H9 (cell line): ENCODE data around the gene ALDH1A3. TPM values are rescaled to one million over a fixed set of nuclear protein-coding genes. Genes with fewer than 3 reads are reported as not detected.

Experiments
- DNase-seq: peaks from one replicate; pipeline ENCODE4 v3.0.0-alpha.2; 2017
- H2AFZ ChIP-seq: one replicate; pipeline ENCODE4 v1.6.1; 2013; ENCODE audit warnings: mild to moderate bottlenecking, low read length, control low read depth, moderate library complexity
- H2AK5ac ChIP-seq: 2 replicates; pipeline ENCODE4 v1.6.1; 2013; ENCODE audit warnings: low read length, control low read depth, mixed read lengths; ENCODE audit not compliant: insufficient read length
- H2BK120ac ChIP-seq: one replicate; pipeline ENCODE4 v1.6.1; 2013; ENCODE audit warnings: low read depth, mild to moderate bottlenecking, low read length, control low read depth, inconsistent platforms; ENCODE audit not compliant: poor library complexity, severe bottlenecking
- H2BK12ac ChIP-seq: 2 replicates; pipeline ENCODE4 v1.6.1; 2013; ENCODE audit warnings: low read length, control low read depth, mixed read lengths, low read depth; ENCODE audit not compliant: insufficient read length
- H2BK15ac ChIP-seq: 2 replicates; pipeline ENCODE4 v1.6.1; 2013; ENCODE audit warnings: low read depth, low read length, control low read depth
- H2BK20ac ChIP-seq: one replicate; pipeline ENCODE4 v1.6.1; 2013; ENCODE audit warnings: low read depth, mild to moderate bottlenecking, low read length, control low read depth, inconsistent platforms; ENCODE audit not compliant: poor library complexity, severe bottlenecking
- H2BK5ac ChIP-seq: 2 replicates; pipeline ENCODE4 v1.6.1; 2013; ENCODE audit warnings: low read length, control low read depth, mixed read lengths; ENCODE audit not compliant: insufficient read length
- H3K14ac ChIP-seq: 2 replicates; pipeline ENCODE4 v1.6.1; 2013; ENCODE audit warnings: low read length, control low read depth; ENCODE audit not compliant: insufficient read depth
- H3K18ac ChIP-seq: 2 replicates; pipeline ENCODE4 v1.6.1; 2013; ENCODE audit warnings: low read depth, mild to moderate bottlenecking, mixed read lengths, low read length, control low read depth; ENCODE audit not compliant: insufficient read length
- H3K23ac ChIP-seq: 2 replicates; pipeline ENCODE4 v1.6.1; 2013; ENCODE audit warnings: low read length, control low read depth, mixed read lengths, low read depth; ENCODE audit not compliant: insufficient read length
- H3K23me2 ChIP-seq: 2 replicates; pipeline ENCODE4 v1.6.1; 2013; ENCODE audit warnings: low read depth, mild to moderate bottlenecking, mixed read lengths, low read length, control low read depth; ENCODE audit not compliant: insufficient read length, poor library complexity, severe bottlenecking
- H3K27ac ChIP-seq: 2 replicates; pipeline ENCODE4 v1.5.1; 2013; ENCODE audit warnings: low read length, control low read depth, mixed read lengths, low read depth; ENCODE audit not compliant: insufficient read length
- H3K27me3 ChIP-seq: 2 replicates; pipeline ENCODE4 v1.6.1; 2013; ENCODE audit warnings: low read length, control low read depth, inconsistent platforms; ENCODE audit not compliant: insufficient read depth
- H3K4ac ChIP-seq: 2 replicates; pipeline ENCODE4 v1.6.1; 2013; ENCODE audit warnings: low read depth, mild to moderate bottlenecking, control low read depth, inconsistent platforms, low read length, moderate library complexity
- H3K4me1 ChIP-seq: 2 replicates; pipeline ENCODE4 v1.6.1; 2013; ENCODE audit warnings: low read length, control low read depth, inconsistent platforms; ENCODE audit not compliant: insufficient read depth
- H3K4me2 ChIP-seq: 2 replicates; pipeline ENCODE4 v1.6.1; 2013; ENCODE audit warnings: low read length, control low read depth, mixed read lengths; ENCODE audit not compliant: insufficient read length, insufficient read depth
- H3K56ac ChIP-seq: 2 replicates; pipeline ENCODE4 v1.6.1; 2013; ENCODE audit warnings: low read depth, mild to moderate bottlenecking, mixed read lengths, low read length, control low read depth; ENCODE audit not compliant: insufficient read length
- H3K79me1 ChIP-seq: 2 replicates; pipeline ENCODE4 v1.6.1; 2013; ENCODE audit warnings: low read depth, mild to moderate bottlenecking, moderate library complexity, low read length, control low read depth, inconsistent platforms; ENCODE audit not compliant: insufficient read depth, poor library complexity, severe bottlenecking
- H3K79me2 ChIP-seq: 2 replicates; pipeline ENCODE4 v1.6.1; 2013; ENCODE audit warnings: low read length, control low read depth, inconsistent platforms; ENCODE audit not compliant: insufficient read depth
- H3K9ac ChIP-seq: 2 replicates; pipeline ENCODE4 v1.6.1; 2013; ENCODE audit warnings: low read length, control low read depth, mixed read lengths; ENCODE audit not compliant: insufficient read length; ENCODE audit errors: extremely low read depth
- H3K9me3 ChIP-seq: one replicate; pipeline ENCODE4 v1.6.1; 2013; ENCODE audit warnings: low read depth, low read length, inconsistent platforms; ENCODE audit not compliant: control insufficient read depth
- H3T11ph ChIP-seq: one replicate; pipeline ENCODE4 v1.6.1; 2013; ENCODE audit warnings: mild to moderate bottlenecking, low read length, control low read depth, inconsistent platforms
- H4K20me1 ChIP-seq: one replicate; pipeline ENCODE4 v1.6.1; 2013; ENCODE audit not compliant: control insufficient read depth, insufficient read length, insufficient read depth
- H4K5ac ChIP-seq: 2 replicates; pipeline ENCODE4 v1.6.1; 2013; ENCODE audit warnings: low read depth, mild to moderate bottlenecking, mixed read lengths, low read length, control low read depth; ENCODE audit not compliant: insufficient read length
- H4K8ac ChIP-seq: replicated peaks from 2 replicates; pipeline ENCODE4 v1.6.1; 2013; ENCODE audit warnings: low read length, control low read depth, mixed read lengths, low read depth; ENCODE audit not compliant: insufficient read length
- H4K91ac ChIP-seq: 2 replicates; pipeline ENCODE4 v1.6.1; 2013; ENCODE audit warnings: low read depth, mild to moderate bottlenecking, moderate library complexity, mixed read lengths, low read length, control low read depth; ENCODE audit not compliant: insufficient read length
- H3K27ac Mint-ChIP-seq, 3 experiments: 2 replicates in 2 of 3; 3 replicates in 1 of 3; pipeline ENCODE4 v1.8.0; 2020 to 2021; ENCODE audit warnings: mixed read lengths in 3 of 3, mild to moderate bottlenecking in 1 of 3, moderate library complexity in 1 of 3
- H3K27me3 Mint-ChIP-seq: 2 replicates; pipeline ENCODE4 v1.8.0; 2021; ENCODE audit warnings: low read depth, mild to moderate bottlenecking, moderate library complexity, mixed read lengths
- H3K36me3 Mint-ChIP-seq, 3 experiments: 2 replicates in 2 of 3; 3 replicates in 1 of 3; pipeline ENCODE4 v1.8.0; 2020 to 2021; ENCODE audit warnings: low read depth in 3 of 3, mixed read lengths in 3 of 3; ENCODE audit not compliant: insufficient read depth in 1 of 3
- H3K4me1 Mint-ChIP-seq, 2 experiments: 2 replicates each; pipeline ENCODE4 v1.8.0; 2020; ENCODE audit warnings: mixed read lengths in 2 of 2
- H3K4me3 Mint-ChIP-seq, 2 experiments: 2 replicates in 1 of 2; 3 replicates in 1 of 2; pipeline ENCODE4 v1.8.0; 2020 to 2021; ENCODE audit warnings: mild to moderate bottlenecking in 2 of 2, mixed read lengths in 2 of 2, moderate library complexity in 1 of 2
- H3K9me3 Mint-ChIP-seq, 2 experiments: 2 replicates in 1 of 2; 3 replicates in 1 of 2; pipeline ENCODE4 v1.8.0; 2020; ENCODE audit warnings: mild to moderate bottlenecking in 2 of 2, mixed read lengths in 2 of 2, moderate library complexity in 1 of 2
- WGBS: extraction: QIAGEN DNeasy Blood & Tissue Kit; methylation state at CpG from one replicate; pipeline ENCODE4 v1.1.7; 2013; ENCODE audit warnings: missing lambda C conversion rate, low lambda C conversion rate, mixed read lengths; ENCODE audit not compliant: insufficient read length; ENCODE audit errors: extremely low coverage; 5-methylcytosine and 5-hydroxymethylcytosine counted together
- total RNA-seq: library from RNA; stranded (reverse); gene quantifications from 2 replicates; pipeline ENCODE4 v1.2.1, GENCODE V29; 2021
- TF ChIP-seq, protein P1 (sequence below): fragments of 200-600 bp; sonication (generic); conservative IDR thresholded peaks from 3 replicates; pipeline ENCODE4 v1.8.0; 2021; ENCODE audit warnings: antibody characterized with exemption, mild to moderate bottlenecking

Gene ALDH1A3
- total RNA-seq, 1 experiment from 2014 or later, result 9.2 TPM

DNA sequence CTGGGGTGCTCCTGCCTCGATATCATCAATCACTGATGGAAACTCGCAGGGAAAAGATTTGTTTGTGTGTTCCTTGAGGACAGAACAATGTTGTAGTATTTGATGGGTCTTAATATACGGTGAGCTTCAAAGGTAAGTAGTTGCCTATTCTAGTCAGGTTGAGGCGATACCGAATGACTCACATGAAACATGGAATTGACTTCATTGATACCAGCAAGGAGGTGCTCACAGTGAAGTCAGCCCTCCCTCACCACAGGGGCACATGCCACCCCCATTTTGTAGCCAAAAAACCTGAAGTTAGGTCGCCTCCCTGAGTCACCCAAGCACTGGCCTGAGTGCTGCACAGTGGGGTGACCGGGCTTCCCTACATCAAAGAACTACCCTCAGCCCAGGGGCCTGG is 3.7 kb upstream of the ALDH1A3 start:
- no peak for DNase-seq
- no CpG with 5 or more reads among the region's 7 CpGs for WGBS
- no peaks in the 10 kb centered on the region for H3K79me1 ChIP-seq
- H3K27ac Mint-ChIP-seq, result no peak overlapping the region
- no peak overlapping the region for H4K5ac ChIP-seq
- H2BK15ac ChIP-seq, result no peak overlapping the region
- H4K8ac ChIP-seq, result no peak overlapping the region
- no peaks in the 10 kb centered on the region for H3K9me3 ChIP-seq
- H3K27me3 Mint-ChIP-seq, result peaks cover 56% of the 10 kb centered on the region
- peaks cover 22 to 25% of the 10 kb centered on the region in 2 experiments for H3K4me1 Mint-ChIP-seq
- H4K91ac ChIP-seq, result no peak overlapping the region
- no peaks in the 10 kb centered on the region for H4K20me1 ChIP-seq
- H3K56ac ChIP-seq, result no peak overlapping the region
- peaks cover 18% of the 10 kb centered on the region; the same call in 1 of the 2 replicates for H3K27me3 ChIP-seq
- no peaks in the 10 kb centered on the region; a peak in 2 of 7 replicates for H3K36me3 Mint-ChIP-seq
- no peak overlapping the region for H3T11ph ChIP-seq
- H3K9ac ChIP-seq, result no peak overlapping the region
- H2BK20ac ChIP-seq, result no peak overlapping the region
- no peak overlapping the region for H3K18ac ChIP-seq
- no peak overlapping the region for H2BK5ac ChIP-seq
- H2BK120ac ChIP-seq, result no peak overlapping the region
- TF ChIP-seq, protein P1, sequence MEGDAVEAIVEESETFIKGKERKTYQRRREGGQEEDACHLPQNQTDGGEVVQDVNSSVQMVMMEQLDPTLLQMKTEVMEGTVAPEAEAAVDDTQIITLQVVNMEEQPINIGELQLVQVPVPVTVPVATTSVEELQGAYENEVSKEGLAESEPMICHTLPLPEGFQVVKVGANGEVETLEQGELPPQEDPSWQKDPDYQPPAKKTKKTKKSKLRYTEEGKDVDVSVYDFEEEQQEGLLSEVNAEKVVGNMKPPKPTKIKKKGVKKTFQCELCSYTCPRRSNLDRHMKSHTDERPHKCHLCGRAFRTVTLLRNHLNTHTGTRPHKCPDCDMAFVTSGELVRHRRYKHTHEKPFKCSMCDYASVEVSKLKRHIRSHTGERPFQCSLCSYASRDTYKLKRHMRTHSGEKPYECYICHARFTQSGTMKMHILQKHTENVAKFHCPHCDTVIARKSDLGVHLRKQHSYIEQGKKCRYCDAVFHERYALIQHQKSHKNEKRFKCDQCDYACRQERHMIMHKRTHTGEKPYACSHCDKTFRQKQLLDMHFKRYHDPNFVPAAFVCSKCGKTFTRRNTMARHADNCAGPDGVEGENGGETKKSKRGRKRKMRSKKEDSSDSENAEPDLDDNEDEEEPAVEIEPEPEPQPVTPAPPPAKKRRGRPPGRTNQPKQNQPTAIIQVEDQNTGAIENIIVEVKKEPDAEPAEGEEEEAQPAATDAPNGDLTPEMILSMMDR, result no peak
- H3K23ac ChIP-seq, result no peak overlapping the region
- H2BK12ac ChIP-seq, result no peak overlapping the region
- H3K4ac ChIP-seq, result no peak overlapping the region
- H3K4me1 ChIP-seq, result no peaks in the 10 kb centered on the region
- H3K9me3 Mint-ChIP-seq, result peaks cover 0 to 2% of the 10 kb centered on the region in 2 experiments; a peak in 2 of 5 replicates
- no peak overlapping the region for H2AFZ ChIP-seq
- H3K23me2 ChIP-seq, result peaks cover 7% of the 10 kb centered on the region
- no peak overlapping the region for H3K4me3 Mint-ChIP-seq
- no peak overlapping the region for H3K4me2 ChIP-seq
- no peak overlapping the region for H3K14ac ChIP-seq
- no peak overlapping the region for H2AK5ac ChIP-seq
- no peak overlapping the region for H3K27ac ChIP-seq
- no peaks in the 10 kb centered on the region for H3K79me2 ChIP-seq
